ENCODE results near the gene SUGP1. TPM values are rescaled to one million over a fixed set of nuclear protein-coding genes. Genes with fewer than 3 reads are reported as not detected.

SUGP1 gene
- total and polyA plus RNA-seq, 2 of the 13 experiments (the other 11 are each of a cell fraction or from before 2014, with no cell fraction given) = 21.6 to 25.9 TPM

DNA sequence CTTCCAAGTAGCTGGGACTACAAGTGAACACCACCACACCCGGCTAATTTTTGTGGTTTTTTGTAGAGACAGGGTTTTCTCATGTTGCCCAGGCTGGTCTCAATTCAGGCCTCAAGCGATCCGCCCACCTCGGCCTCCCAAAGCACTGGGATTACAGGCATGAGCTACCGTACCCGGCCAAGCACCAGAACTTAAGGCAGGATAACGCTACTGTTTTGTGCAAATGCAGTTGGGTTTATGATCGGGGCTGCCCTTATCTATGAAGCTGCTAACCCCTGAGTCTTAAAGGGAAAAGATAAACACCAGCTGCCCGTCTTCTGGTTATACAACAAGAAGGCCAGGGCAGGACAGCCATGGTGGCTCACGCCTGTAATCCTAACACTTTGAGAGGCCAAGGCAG lies 34.6 kb downstream of the SUGP1 start:
- ATAC-seq (no peak), DNase-seq (ENCODE audit: low spot score) (no peak), FAIRE-seq (no peak)
- BruUV-seq (replicated peaks) = no TSS peak
- in situ Hi-C loops (cut with HindIII; ENCODE audit: extremely low pct_ligation_motif_present, low pct_unique_long_range_greater_than_20kb) = no loop called here
- no peaks in the 10 kb centered on the region for H3K4me1 ChIP-seq (ENCODE audit: insufficient read depth, low read length)
- 95% methylated on average over 10 of the region's 10 CpGs for WGBS (ENCODE audit: low lambda C conversion rate)
- H2AFZ ChIP-seq (ENCODE audit: low read length) = no peak overlapping the region
- intact Hi-C loops (cut with micrococcal nuclease; ENCODE audit: unreplicated experiment) = no loop called here
- TF ChIP-seq ZSCAN30 (CRISPR knock-in tag; IDR thresholded peaks at IDR 0.05) (no peak), NFATC3 (CRISPR knock-in tag; IDR thresholded peaks at IDR 0.05) (no peak), ZNF883 (CRISPR knock-in tag; IDR thresholded peaks at IDR 0.05; ENCODE audit: not compliant biosample characterization) (no peak), ZNF230 (CRISPR knock-in tag; IDR thresholded peaks at IDR 0.05) (no peak), GLMP (CRISPR knock-in tag; IDR thresholded peaks at IDR 0.05; ENCODE audit: borderline replicate concordance) (no peak), MIXL1 (CRISPR knock-in tag; IDR thresholded peaks at IDR 0.05) (no peak), MIER3 (CRISPR knock-in tag; IDR thresholded peaks at IDR 0.05; ENCODE audit: borderline replicate concordance) (no peak), ELF1 (CRISPR knock-in tag; IDR thresholded peaks at IDR 0.05) (no peak), ZNF772 (CRISPR knock-in tag; IDR thresholded peaks at IDR 0.05) (no peak), ZNF235 (CRISPR knock-in tag; IDR thresholded peaks at IDR 0.05; ENCODE audit: borderline replicate concordance) (no peak), ZNF558 (CRISPR knock-in tag; IDR thresholded peaks at IDR 0.05; ENCODE audit: borderline replicate concordance) (no peak), ZNF367 (CRISPR knock-in tag; IDR thresholded peaks at IDR 0.05; ENCODE audit: borderline replicate concordance) (no peak), PCBP1 (IDR thresholded peaks at IDR 0.05; ENCODE audit: borderline replicate concordance, low read depth, low read length) (no peak), ZNF160 (CRISPR knock-in tag; IDR thresholded peaks at IDR 0.05) (no peak), SALL1 (CRISPR knock-in tag; IDR thresholded peaks at IDR 0.05) (no peak)
- TF ChIP-seq, protein P1, sequence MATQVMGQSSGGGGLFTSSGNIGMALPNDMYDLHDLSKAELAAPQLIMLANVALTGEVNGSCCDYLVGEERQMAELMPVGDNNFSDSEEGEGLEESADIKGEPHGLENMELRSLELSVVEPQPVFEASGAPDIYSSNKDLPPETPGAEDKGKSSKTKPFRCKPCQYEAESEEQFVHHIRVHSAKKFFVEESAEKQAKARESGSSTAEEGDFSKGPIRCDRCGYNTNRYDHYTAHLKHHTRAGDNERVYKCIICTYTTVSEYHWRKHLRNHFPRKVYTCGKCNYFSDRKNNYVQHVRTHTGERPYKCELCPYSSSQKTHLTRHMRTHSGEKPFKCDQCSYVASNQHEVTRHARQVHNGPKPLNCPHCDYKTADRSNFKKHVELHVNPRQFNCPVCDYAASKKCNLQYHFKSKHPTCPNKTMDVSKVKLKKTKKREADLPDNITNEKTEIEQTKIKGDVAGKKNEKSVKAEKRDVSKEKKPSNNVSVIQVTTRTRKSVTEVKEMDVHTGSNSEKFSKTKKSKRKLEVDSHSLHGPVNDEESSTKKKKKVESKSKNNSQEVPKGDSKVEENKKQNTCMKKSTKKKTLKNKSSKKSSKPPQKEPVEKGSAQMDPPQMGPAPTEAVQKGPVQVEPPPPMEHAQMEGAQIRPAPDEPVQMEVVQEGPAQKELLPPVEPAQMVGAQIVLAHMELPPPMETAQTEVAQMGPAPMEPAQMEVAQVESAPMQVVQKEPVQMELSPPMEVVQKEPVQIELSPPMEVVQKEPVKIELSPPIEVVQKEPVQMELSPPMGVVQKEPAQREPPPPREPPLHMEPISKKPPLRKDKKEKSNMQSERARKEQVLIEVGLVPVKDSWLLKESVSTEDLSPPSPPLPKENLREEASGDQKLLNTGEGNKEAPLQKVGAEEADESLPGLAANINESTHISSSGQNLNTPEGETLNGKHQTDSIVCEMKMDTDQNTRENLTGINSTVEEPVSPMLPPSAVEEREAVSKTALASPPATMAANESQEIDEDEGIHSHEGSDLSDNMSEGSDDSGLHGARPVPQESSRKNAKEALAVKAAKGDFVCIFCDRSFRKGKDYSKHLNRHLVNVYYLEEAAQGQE (IDR thresholded peaks at IDR 0.05; ENCODE audit: borderline replicate concordance in 1 of 2, low read depth in 1 of 2, low read length in 2 of 2) = no peak
- TF ChIP-seq, protein P2, sequence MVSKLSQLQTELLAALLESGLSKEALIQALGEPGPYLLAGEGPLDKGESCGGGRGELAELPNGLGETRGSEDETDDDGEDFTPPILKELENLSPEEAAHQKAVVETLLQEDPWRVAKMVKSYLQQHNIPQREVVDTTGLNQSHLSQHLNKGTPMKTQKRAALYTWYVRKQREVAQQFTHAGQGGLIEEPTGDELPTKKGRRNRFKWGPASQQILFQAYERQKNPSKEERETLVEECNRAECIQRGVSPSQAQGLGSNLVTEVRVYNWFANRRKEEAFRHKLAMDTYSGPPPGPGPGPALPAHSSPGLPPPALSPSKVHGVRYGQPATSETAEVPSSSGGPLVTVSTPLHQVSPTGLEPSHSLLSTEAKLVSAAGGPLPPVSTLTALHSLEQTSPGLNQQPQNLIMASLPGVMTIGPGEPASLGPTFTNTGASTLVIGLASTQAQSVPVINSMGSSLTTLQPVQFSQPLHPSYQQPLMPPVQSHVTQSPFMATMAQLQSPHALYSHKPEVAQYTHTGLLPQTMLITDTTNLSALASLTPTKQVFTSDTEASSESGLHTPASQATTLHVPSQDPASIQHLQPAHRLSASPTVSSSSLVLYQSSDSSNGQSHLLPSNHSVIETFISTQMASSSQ (IDR thresholded peaks at IDR 0.05; ENCODE audit: low read depth) = no peak
- TF ChIP-seq, protein P2 (CRISPR knock-in tag; IDR thresholded peaks at IDR 0.05; ENCODE audit: borderline replicate concordance) = no peak
- ChIA-PET CTCF (ENCODE audit: low intra/inter-chr PET ratio, low total read pairs) (no interaction called here), POLR2A (no interaction called here)
- H3K4me3 ChIP-seq (replicated peaks in 1 of 3; ENCODE audit: insufficient read depth in 1 of 3, low read depth in 2 of 3, low read length in 3 of 3) = no peak overlapping the region
- peaks cover 7 to 31% of the 10 kb centered on the region in 2 experiments; a peak in 4 of 5 replicates for H3K36me3 ChIP-seq (replicated peaks in 1 of 2; ENCODE audit: control insufficient read depth in 1 of 2, insufficient read depth in 2 of 2, low read length in 2 of 2)
- no peak overlapping the region for H3K9ac ChIP-seq (ENCODE audit: insufficient read depth, low read depth, low read length)
- no peak overlapping the region for H3K27ac ChIP-seq (ENCODE audit: extremely low read length, insufficient read depth, low read length)
- H4K20me1 ChIP-seq (ENCODE audit: insufficient read depth, low read length) = no peaks in the 10 kb centered on the region
- no peaks in the 10 kb centered on the region for H3K27me3 ChIP-seq (ENCODE audit: control insufficient read depth in 1 of 2, insufficient read depth in 2 of 2, low read length in 2 of 2)
- no peaks in the 10 kb centered on the region for H3K9me3 ChIP-seq (ENCODE audit: low read length)
- H3K79me2 ChIP-seq (ENCODE audit: insufficient read depth, low read length) = no peaks in the 10 kb centered on the region
- H3K4me2 ChIP-seq (ENCODE audit: low read depth, low read length) = no peak overlapping the region
